Neuronal stem cell (in vitro differentiated cells): ENCODE results near the gene CTSZ.
"Not testable (repeated sequence)": the region's sequence is repeated elsewhere in the genome, so short reads cannot be mapped to it uniquely, and the experiment has no call there.

Source experiments
- DNase-seq: peaks from one replicate; pipeline ENCODE4 v3.0.0-alpha.2; 2013; ENCODE audit warnings: low spot score
- H2AFZ ChIP-seq: one replicate; pipeline ENCODE4 v1.6.1; 2013; ENCODE audit warnings: mild to moderate bottlenecking, low read length, inconsistent platforms
- H2AK5ac ChIP-seq: 2 replicates; pipeline ENCODE4 v1.6.1; 2013; ENCODE audit warnings: low read depth, mild to moderate bottlenecking, inconsistent platforms, low read length, moderate library complexity, mixed read lengths
- H2BK120ac ChIP-seq: 2 replicates; pipeline ENCODE4 v1.6.1; 2013; ENCODE audit warnings: low read depth, mild to moderate bottlenecking, inconsistent platforms, low read length, moderate library complexity, mixed read lengths
- H2BK12ac ChIP-seq: one replicate; pipeline ENCODE4 v1.6.1; 2013; ENCODE audit warnings: low read length, inconsistent platforms
- H2BK15ac ChIP-seq: 2 replicates; pipeline ENCODE4 v1.6.1; 2013; ENCODE audit warnings: mild to moderate bottlenecking, low read length, inconsistent platforms, mixed read lengths
- H2BK5ac ChIP-seq: one replicate; pipeline ENCODE4 v1.6.1; 2013; ENCODE audit warnings: inconsistent platforms, mild to moderate bottlenecking, low read length, moderate library complexity
- H3K14ac ChIP-seq: one replicate; pipeline ENCODE4 v1.6.1; 2013; ENCODE audit warnings: low read length, inconsistent platforms
- H3K18ac ChIP-seq: 2 replicates; pipeline ENCODE4 v1.6.1; 2013; ENCODE audit warnings: low read length, inconsistent platforms
- H3K23ac ChIP-seq: 2 replicates; pipeline ENCODE4 v1.6.1; 2013; ENCODE audit warnings: low read depth, mild to moderate bottlenecking, mixed read lengths, low read length, inconsistent platforms; ENCODE audit not compliant: poor library complexity
- H3K27ac ChIP-seq: replicated peaks from 3 replicates; pipeline ENCODE4 v1.5.1; 2013; ENCODE audit warnings: low read length, inconsistent platforms
- H3K27me3 ChIP-seq, 3 experiments: 2 replicates each; pipeline ENCODE4 v1.6.1; 2013; ENCODE audit warnings: low read length in 3 of 3, mild to moderate bottlenecking in 2 of 3, inconsistent platforms in 1 of 3, low read depth in 1 of 3, mixed read lengths in 1 of 3, moderate library complexity in 1 of 3; ENCODE audit not compliant: control insufficient read depth in 3 of 3, insufficient read depth in 3 of 3
- H3K36me3 ChIP-seq, 2 donors: replicated peaks in 1 of 2; 2 replicates each; pipeline ENCODE4 v1.6.1; 2013; ENCODE audit warnings: low read length in 2 of 2; ENCODE audit not compliant: control insufficient read depth in 2 of 2, insufficient read depth in 2 of 2
- H3K4ac ChIP-seq: 2 replicates; pipeline ENCODE4 v1.6.1; 2013; ENCODE audit warnings: inconsistent platforms, mild to moderate bottlenecking, low read length, moderate library complexity
- H3K4me1 ChIP-seq, 2 donors: 1 replicate in 1 of 2; 2 replicates in 1 of 2; pipeline ENCODE4 v1.6.1; 2013; ENCODE audit warnings: low read length in 2 of 2, low read depth in 1 of 2; ENCODE audit not compliant: control insufficient read depth in 2 of 2, insufficient read depth in 1 of 2
- H3K4me2 ChIP-seq: one replicate; pipeline ENCODE4 v1.6.1; 2013; ENCODE audit warnings: mild to moderate bottlenecking, low read length, inconsistent platforms; ENCODE audit not compliant: insufficient read depth, poor library complexity, severe bottlenecking
- H3K4me3 ChIP-seq, 2 donors: 2 replicates each; pipeline ENCODE4 v1.5.1; 2013; ENCODE audit warnings: low read length in 2 of 2, mild to moderate bottlenecking in 2 of 2, inconsistent platforms in 1 of 2, moderate library complexity in 1 of 2
- H3K79me1 ChIP-seq: one replicate; pipeline ENCODE4 v1.6.1; 2013; ENCODE audit warnings: low read depth, mild to moderate bottlenecking, inconsistent platforms, low read length, moderate library complexity
- H3K9ac ChIP-seq: one replicate; pipeline ENCODE4 v1.6.1; 2013; ENCODE audit warnings: mild to moderate bottlenecking, low read depth, low read length, inconsistent platforms; ENCODE audit not compliant: poor library complexity
- H3K9me3 ChIP-seq, 2 donors: replicated peaks in 1 of 2; 2 replicates each; pipeline versions ENCODE3 to v1.6.1; 2013; ENCODE audit warnings: low read length in 2 of 2, mild to moderate bottlenecking in 2 of 2, inconsistent platforms in 1 of 2, low read depth in 1 of 2, mixed read lengths in 1 of 2, moderate library complexity in 1 of 2; ENCODE audit not compliant: control insufficient read depth in 2 of 2, insufficient read depth in 1 of 2
- H4K8ac ChIP-seq: one replicate; pipeline ENCODE4 v1.6.1; 2013; ENCODE audit warnings: low read depth, mild to moderate bottlenecking, inconsistent platforms, low read length, moderate library complexity
- H4K91ac ChIP-seq: one replicate; pipeline ENCODE4 v1.6.1; 2013; ENCODE audit warnings: low read length, low read depth, mild to moderate bottlenecking, inconsistent platforms; ENCODE audit not compliant: poor library complexity
- WGBS, 2 donors: extraction: QIAGEN DNeasy Blood & Tissue Kit; methylation state at CpG; one replicate each; pipeline ENCODE4 v1.1.7; 2013; ENCODE audit warnings: missing lambda C conversion rate in 2 of 2, mixed read lengths in 1 of 2; ENCODE audit not compliant: insufficient read length in 2 of 2, insufficient replicate concordance in 1 of 2; ENCODE audit errors: extremely low coverage in 2 of 2; 5-methylcytosine and 5-hydroxymethylcytosine counted together

Gene CTSZ

GRCh38 chr20:59041487-59041886 lies 34.4 kb upstream of the CTSZ start:
- peaks cover 3 to 17% of the 10 kb centered on the region in 2 donors for H3K4me1 ChIP-seq
- not testable (repeated sequence) for H2BK15ac ChIP-seq, H2BK120ac ChIP-seq, H4K91ac ChIP-seq, H3K79me1 ChIP-seq, H3K27ac ChIP-seq, H3K23ac ChIP-seq, H2AK5ac ChIP-seq, H3K27me3 ChIP-seq, H3K14ac ChIP-seq, DNase-seq, H3K9ac ChIP-seq, H2BK5ac ChIP-seq, H2BK12ac ChIP-seq, H3K4ac ChIP-seq, H2AFZ ChIP-seq, H4K8ac ChIP-seq, H3K4me2 ChIP-seq, H3K18ac ChIP-seq
- peaks cover 0 to 16% of the 10 kb centered on the region in 2 donors for H3K9me3 ChIP-seq
- peak overlapping the region in 1 of 2 donors; percentile 69 for H3K4me3 ChIP-seq
- no CpG with 5 or more reads among the region's 16 CpGs for WGBS, 2 donors
- H3K36me3 ChIP-seq: peaks cover 3 to 19% of the 10 kb centered on the region in 2 donors

- Histone ChIP-seq H2BK12ac (no peak overlapping the region), H3K9me3 (peaks cover 0 to 16% of the 10 kb centered on the region in 2 donors), H4K91ac (no peak overlapping the region), H3K4ac (no peak overlapping the region), H3K27ac (no peak overlapping the region), H3K4me1 (peaks cover 3 to 20% of the 10 kb centered on the region in 2 donors), H3K18ac (no peak overlapping the region), H2BK120ac (no peak overlapping the region), H3K4me3 (no peak overlapping the region), H4K8ac (no peak overlapping the region), H3K4me2 (no peak overlapping the region), H3K79me1 (peaks cover 5% of the 10 kb centered on the region), H3K14ac (no peak overlapping the region), H2BK15ac (no peak overlapping the region), H2BK5ac (no peak overlapping the region), H3K27me3 (no peaks in the 10 kb centered on the region), H3K23ac (no peak overlapping the region), H3K9ac (no peak overlapping the region), H2AFZ (no peak overlapping the region), H3K36me3 (peaks cover 8 to 28% of the 10 kb centered on the region in 2 donors), H2AK5ac (no peak overlapping the region)
- no peak for DNase-seq
- no CpG with 5 or more reads among the region's 5 CpGs for WGBS, 2 donors
These were observed 33.6 kb upstream of the CTSZ start for GRCh38 chr20:59040667-59041066.

GRCh38 chr20:59039233-59039632 lies 32.2 kb upstream of the CTSZ start:
- H4K8ac ChIP-seq: no peak overlapping the region
- H2AFZ ChIP-seq: no peak overlapping the region
- no peak overlapping the region for H2AK5ac ChIP-seq
- peaks cover 0 to 16% of the 10 kb centered on the region in 2 donors for H3K9me3 ChIP-seq
- no peak overlapping the region for H2BK12ac ChIP-seq
- H3K36me3 ChIP-seq: peaks cover 11 to 42% of the 10 kb centered on the region in 2 donors
- H3K23ac ChIP-seq: no peak overlapping the region
- no peak overlapping the region for H3K27ac ChIP-seq
- H3K4ac ChIP-seq: no peak overlapping the region
- no peaks in the 10 kb centered on the region for H3K27me3 ChIP-seq
- no peak overlapping the region for H3K9ac ChIP-seq
- H2BK120ac ChIP-seq: no peak overlapping the region
- no peak overlapping the region for H4K91ac ChIP-seq
- DNase-seq: no peak
- no peak overlapping the region for H3K4me3 ChIP-seq
- no peak overlapping the region for H2BK5ac ChIP-seq
- WGBS, 2 donors: no CpG with 5 or more reads among the region's 1 CpG
- H3K4me1 ChIP-seq: peaks cover 3 to 20% of the 10 kb centered on the region in 2 donors
- peaks cover 5% of the 10 kb centered on the region for H3K79me1 ChIP-seq
- no peak overlapping the region for H3K4me2 ChIP-seq
- no peak overlapping the region for H3K18ac ChIP-seq
- H3K14ac ChIP-seq: no peak overlapping the region
- no peak overlapping the region for H2BK15ac ChIP-seq

- Histone ChIP-seq H4K8ac (no peak overlapping the region), H3K4me3 (peak overlapping the region in 1 of 2 donors; percentile 20), H2AFZ (peak overlapping the region; percentile 48), H3K27ac (no peak overlapping the region), H3K4me1 (peaks cover 2 to 16% of the 10 kb centered on the region in 2 donors), H3K23ac (peak overlapping the region; percentile 59), H3K79me1 (peaks cover 3% of the 10 kb centered on the region), H3K9me3 (peaks cover 0 to 16% of the 10 kb centered on the region in 2 donors), H3K4ac (no peak overlapping the region), H2BK15ac (no peak overlapping the region), H3K36me3 (peaks cover 11 to 50% of the 10 kb centered on the region in 2 donors), H4K91ac (no peak overlapping the region), H2AK5ac (no peak overlapping the region), H2BK120ac (no peak overlapping the region), H3K27me3 (no peaks in the 10 kb centered on the region), H2BK5ac (no peak overlapping the region), H2BK12ac (no peak overlapping the region), H3K4me2 (no peak overlapping the region), H3K14ac (no peak overlapping the region), H3K9ac (no peak overlapping the region), H3K18ac (no peak overlapping the region)
- no CpG with 5 or more reads among the region's 12 CpGs for WGBS, 2 donors
- DNase-seq: no peak
These were observed 30.3 kb upstream of the CTSZ start for GRCh38 chr20:59037386-59037785.
